Stimulated activated naive CD8-positive, alpha-beta T cell treated with anti-CD3 and anti-CD28 coated beads, Interleukin-15, Interleukin-2, amounts not matched to agents 100 U/mL and 50 U/mL, for 24 hours (primary cell): Measurements from ENCODE around the gene NKX1-1.
"Not testable (repeated sequence)": the region's sequence is repeated elsewhere in the genome, so short reads cannot be mapped to it uniquely, and the experiment has no call there.

ENCODE experiments used
- ATAC-seq: fragments of 150-1000 bp; cut with Tn5 transposase; one replicate; pipeline ENCODE4 v1.10.0; 2021
- DNase-seq: peaks from one replicate; pipeline ENCODE4 v3.0.0; 2021

NKX1-1 gene

GRCh38 chr4:1404573-1405253, 1.5 kb downstream of the NKX1-1 start:
- DNase-seq = no peak
- no peak for ATAC-seq

DNA sequence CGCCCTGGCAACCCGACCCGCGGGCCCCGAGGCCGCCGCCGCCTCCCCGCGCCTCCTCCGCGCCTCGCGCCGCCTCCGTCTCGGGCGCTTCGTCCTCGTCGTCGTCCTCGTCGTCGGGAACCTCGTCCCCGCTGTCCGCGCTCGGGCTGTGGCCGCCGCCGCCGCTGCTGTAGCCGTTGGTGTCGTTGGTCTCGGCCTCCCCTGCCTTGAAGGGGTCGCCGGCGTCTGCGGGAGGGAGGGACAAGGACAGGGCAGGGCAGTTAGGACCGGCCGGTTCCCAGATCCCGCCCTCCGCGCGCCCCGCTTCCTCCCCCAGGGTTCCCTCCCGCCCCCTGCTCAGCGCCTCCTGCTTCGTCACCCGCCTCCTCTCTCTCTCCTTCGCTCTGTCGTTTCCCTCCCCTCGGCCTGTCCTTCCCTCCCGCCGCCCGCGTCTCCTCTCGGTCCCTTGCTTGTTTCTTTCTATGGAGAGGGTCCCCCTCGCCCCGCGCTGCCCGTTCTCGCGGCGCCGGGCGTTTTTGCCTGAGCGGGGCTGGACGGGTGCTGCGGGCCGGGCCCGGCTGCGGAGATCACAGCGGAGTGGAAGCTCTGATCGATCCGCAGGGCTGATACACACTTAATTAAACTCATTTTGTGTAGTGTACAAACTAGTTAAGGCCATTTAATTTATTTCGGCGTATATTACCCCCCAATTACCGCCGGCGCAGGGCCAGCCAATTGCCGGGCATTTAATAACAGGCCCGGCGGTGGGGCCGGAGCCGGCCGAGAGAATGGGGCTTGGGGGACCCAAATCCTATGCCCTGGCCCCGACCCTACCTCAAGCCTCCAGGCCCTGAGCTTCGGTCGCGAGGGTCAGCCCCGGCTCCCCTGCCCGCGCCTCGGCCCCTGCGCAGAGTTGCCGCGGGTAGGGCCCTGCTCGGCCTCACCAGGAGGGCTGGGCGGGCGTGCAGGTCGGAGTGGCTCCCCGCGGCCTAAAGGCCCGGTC, 2.4 kb downstream of the NKX1-1 start:
- DNase-seq (no peak), ATAC-seq (peak; percentile 29)

DNA sequence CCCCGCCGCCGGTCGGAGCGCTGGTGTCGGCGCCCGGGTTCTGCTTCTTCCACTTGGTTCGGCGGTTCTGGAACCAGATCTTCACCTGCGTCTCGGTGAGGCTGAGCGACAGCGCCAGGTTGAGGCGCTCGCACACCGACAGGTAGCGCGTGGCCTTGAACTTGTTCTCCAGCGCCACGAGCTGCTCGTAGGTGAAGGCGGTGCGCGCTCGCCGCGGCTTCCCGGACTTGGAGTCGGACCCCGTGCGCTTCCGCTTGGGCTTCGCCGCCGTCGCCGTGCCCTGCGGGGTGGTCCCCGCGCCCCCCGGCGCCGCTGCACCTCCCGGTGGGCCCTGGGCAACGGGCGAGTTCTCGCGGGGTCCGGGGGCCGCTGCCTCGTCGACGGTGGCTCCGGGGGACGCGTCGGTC, 3.1 kb downstream of the NKX1-1 start:
- ATAC-seq (no peak), DNase-seq (no peak)

- no peak for ATAC-seq
- DNase-seq = no peak
Observed at GRCh38 chr4:1402516-1403091, 3.6 kb downstream of the NKX1-1 start.

DNA sequence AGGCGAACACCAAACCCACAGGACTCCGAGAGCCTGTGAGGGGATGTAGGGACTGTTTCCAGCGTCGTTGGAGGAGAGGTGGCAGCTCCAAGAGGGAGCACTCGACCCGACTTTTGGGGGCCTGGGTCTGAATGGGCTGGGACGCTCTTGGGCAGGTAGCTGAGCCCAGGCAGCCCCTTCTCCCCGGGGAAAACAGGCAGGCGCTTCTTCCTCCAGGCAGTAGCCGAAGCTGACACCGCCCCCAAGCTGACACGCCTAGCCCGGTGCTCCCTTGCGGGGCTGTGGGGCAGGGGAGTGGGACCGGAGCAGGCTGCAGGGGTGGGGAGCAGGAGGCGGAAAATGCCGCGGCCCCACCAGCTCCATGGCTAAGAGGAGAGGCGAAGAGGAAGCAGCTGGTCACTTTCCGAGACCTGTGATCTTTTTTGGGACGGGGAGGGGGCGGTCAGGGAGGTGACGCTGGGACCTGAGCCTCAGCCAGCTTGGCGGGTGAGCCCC, 4.2 kb downstream of the NKX1-1 start:
- ATAC-seq = no peak

DNA sequence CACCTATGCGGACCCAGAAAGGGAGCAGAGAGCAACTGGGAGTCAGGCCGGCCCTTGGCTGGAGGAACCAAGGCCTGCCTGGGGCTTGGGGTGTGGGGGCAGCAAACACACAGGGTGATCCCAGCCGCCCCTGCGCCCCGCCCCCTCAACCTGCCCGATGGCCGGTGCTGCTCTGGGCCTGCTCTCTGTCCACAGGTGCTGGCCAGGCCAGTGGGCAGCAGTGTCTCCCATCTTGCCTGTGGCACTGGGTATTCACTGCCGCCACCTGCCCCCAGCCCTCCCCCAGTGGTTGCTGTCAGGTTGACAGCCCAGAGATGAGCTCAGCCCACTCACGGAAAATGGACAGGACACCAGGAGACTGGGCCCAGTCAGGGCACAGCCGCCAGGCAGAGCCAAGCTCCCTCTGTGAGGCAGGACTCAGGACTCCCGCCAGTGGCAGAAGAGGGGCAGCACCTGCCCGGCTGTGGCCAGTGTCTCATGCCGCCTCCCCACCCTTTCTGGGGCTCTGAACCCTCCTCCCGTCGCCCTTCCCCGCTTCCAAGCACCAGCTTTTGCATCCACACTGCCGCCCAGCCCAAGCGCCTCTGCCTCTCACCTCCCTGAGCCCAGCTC, 4.7 kb downstream of the NKX1-1 start:
- DNase-seq (no peak), ATAC-seq (no peak)

More for the DNA sequence above, 4.2 kb downstream of the NKX1-1 start:
- no peak for DNase-seq

DNA sequence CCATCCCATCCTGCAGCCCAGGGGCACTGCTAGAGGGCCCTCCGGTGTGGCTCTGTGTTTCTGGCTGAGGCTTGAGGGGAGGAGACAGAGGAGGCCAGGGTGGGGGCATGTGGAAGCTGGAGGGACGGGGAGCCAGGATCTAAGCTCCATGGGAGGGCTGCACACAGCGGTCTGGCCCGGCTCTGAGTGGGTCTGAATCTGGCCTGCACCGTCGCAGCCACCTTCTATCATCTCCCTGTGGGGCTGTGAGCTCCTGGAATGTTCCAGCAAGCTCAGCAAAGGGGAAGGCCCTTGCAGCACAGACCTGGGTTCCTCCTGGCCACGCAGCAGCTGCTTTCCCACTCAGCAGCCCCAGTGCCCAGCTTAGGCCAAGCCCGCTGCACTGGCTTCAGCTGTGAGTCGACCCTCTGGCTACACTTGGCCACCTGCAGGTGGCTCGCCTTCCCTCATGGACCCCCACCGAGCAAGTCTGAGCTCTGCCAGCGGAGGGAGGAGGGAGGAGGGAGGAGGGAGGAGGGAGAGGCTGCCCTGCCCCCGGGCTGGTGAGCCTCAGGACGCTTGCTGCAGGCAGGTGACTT, 5.3 kb downstream of the NKX1-1 start:
- ATAC-seq (no peak), DNase-seq (no peak)

DNA sequence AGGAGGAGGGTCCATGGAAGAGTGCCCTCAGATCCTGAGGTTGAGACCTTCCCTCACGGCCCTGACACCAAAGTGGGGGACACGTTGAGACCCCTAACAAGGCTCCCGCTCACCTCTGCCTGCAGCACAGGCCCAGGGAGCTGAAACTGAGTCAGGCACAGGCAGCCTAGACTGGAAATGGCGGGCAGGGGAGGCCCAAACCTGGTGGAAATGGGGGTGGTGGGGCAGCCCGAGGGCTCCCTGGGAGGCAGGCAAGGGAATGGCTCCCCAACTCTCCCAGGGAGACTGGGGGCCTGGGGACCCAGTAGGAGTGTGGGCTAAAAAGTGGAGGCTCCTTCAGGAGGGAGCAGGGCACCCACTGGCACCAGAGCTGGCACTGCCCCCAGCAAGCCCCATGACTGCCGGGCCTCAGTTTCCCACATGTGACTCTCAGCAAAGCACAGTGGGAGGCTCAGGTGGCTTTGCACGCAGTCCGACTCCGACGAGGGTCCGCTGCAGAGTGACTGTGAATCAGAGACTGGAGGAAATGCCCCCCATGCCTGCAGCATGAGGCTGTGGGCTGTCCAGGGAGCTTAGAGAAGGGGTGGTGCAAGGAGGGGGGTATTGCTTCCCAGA, 5.9 kb downstream of the NKX1-1 start:
- ATAC-seq = no peak
- DNase-seq = no peak

GRCh38 chr4:1399508-1400190, 6.6 kb downstream of the NKX1-1 start:
- DNase-seq = no peak
- no peak for ATAC-seq

DNA sequence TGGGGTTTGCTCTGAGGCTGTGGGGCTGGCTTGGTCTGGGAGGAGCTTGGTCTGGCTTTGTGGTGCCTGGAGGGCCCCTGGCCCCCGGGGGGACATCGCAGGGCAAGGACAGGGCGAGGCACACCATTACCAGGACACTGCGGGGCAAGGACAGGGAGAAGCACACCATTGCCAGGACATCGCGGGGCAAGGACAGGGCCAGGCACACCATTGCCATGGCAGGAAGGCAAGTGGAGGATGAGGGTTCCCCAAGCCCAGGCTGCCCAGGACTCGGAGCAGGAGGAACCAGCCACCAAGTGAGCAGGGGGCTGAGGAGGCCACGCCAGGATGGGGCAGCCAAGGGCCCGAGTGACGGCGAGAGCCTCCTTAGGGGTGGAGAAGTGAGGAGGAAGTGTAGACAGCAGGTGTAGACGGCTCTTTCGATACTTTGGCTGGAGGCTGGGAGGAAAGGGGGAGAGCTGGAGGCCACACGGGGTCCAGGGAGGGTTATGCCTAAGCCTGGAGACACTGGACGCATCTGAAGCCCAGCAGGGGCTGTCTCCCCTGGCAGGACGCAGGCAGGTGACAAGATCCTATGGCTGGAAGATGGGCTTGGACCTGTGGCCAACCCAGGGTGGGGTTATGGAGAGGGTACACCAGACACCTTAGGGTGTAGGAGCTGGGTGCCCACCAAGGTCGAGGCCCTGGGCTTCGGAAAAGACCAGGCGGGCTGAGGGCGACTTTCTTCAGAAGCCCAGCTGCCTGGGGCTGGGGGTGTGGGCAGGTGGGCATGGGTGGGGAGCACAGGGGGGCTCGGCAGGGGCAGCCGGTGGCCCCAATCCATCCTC, 7.3 kb downstream of the NKX1-1 start:
- ATAC-seq (no peak), DNase-seq (no peak)

DNA sequence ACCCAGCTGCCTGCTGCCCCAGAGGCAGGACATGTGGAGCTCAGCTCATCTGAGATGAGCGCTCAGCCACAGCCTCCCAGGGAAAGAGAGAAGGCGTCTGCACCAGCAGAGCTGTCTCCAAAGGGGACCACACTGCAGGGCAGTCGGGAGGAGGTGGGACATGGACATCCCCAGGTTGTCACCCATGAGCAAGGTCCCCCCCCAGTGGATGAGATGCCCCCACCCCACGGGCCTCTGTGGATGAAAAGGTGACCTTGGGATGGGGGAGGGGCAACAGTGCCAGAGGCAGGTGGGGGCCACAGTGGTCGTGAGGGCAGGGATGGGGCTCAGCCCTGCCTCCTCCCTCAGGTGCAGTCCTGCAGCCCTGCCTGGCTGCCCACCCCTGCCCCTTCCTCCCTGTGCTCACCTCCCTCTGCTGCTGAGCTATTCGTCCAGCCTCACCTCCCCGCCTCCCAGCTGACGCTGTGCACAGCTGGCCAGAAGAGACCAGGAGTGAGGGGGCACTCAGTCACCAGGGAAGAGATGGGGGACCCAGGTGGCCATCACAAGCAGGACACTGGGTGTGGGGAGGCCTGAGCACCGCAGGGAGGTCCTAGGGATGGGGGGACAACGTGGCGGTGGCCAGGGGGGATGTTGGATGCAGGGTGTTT, 9.3 kb downstream of the NKX1-1 start:
- no peak for ATAC-seq
- DNase-seq = no peak

- no peak for DNase-seq
Observed at GRCh38 chr4:1395941-1396805, 10.1 kb downstream of the NKX1-1 start.

GRCh38 chr4:1395389-1395820, 10.8 kb downstream of the NKX1-1 start:
- not testable (repeated sequence) for DNase-seq, ATAC-seq

More at GRCh38 chr4:1395941-1396805, 10.1 kb downstream of the NKX1-1 start:
- peak; percentile 19 for ATAC-seq

GRCh38 chr4:1394554-1395388, 11.5 kb downstream of the NKX1-1 start:
- ATAC-seq, DNase-seq: not testable (repeated sequence)

DNA sequence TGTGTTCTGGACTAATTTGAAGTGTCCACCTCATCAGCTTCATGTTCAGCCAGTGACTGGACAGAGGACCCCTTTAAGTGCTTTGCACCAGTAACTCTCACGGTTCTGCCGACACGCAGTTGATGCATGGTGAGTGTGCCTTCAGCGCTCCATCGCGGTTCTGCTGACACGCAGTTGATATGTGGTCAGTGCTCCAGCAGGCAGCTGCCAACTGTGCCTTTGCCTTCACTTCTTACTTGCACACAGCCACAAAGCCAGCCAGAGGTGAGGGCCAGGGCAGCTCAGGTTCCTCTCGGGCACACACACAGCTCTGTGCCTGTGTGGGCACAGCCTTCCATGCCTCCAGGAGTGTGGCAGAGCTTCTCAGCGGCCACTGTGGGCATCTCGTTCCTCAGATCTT, 12.4 kb downstream of the NKX1-1 start:
- DNase-seq (no peak), ATAC-seq (no peak)

DNA sequence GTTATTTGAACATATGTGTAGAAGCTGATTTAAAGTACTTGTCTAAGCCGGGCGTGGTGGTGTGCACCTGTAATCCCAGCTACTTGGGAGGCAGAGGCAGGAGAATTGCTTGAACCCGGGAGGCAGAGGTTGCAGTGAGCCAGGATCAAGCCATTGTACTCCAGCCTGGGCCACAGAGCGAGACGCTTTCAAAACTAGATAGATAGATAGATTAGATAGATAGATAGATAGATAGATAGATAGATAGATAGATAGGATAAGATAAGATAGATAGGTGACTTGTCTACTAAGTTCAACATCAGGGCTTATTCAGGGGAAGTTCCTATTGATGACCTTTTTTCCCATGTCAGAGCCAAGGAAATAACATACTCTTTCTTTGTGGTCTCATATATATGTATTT, 12.9 kb downstream of the NKX1-1 start:
- not testable (repeated sequence) for DNase-seq, ATAC-seq
